H9 (cell line): ENCODE data around the gene NR2F1-AS1. TPM values are rescaled to one million over a fixed set of nuclear protein-coding genes. Genes with fewer than 3 reads are reported as not detected.

Experiments
- DNase-seq: peaks from one replicate; pipeline ENCODE4 v3.0.0-alpha.2; 2017
- H2AFZ ChIP-seq: one replicate; pipeline ENCODE4 v1.6.1; 2013; ENCODE audit warnings: mild to moderate bottlenecking, low read length, control low read depth, moderate library complexity
- H2AK5ac ChIP-seq: 2 replicates; pipeline ENCODE4 v1.6.1; 2013; ENCODE audit warnings: low read length, control low read depth, mixed read lengths; ENCODE audit not compliant: insufficient read length
- H2BK120ac ChIP-seq: one replicate; pipeline ENCODE4 v1.6.1; 2013; ENCODE audit warnings: low read depth, mild to moderate bottlenecking, low read length, control low read depth, inconsistent platforms; ENCODE audit not compliant: poor library complexity, severe bottlenecking
- H2BK12ac ChIP-seq: 2 replicates; pipeline ENCODE4 v1.6.1; 2013; ENCODE audit warnings: low read length, control low read depth, mixed read lengths, low read depth; ENCODE audit not compliant: insufficient read length
- H2BK15ac ChIP-seq: 2 replicates; pipeline ENCODE4 v1.6.1; 2013; ENCODE audit warnings: low read depth, low read length, control low read depth
- H2BK20ac ChIP-seq: one replicate; pipeline ENCODE4 v1.6.1; 2013; ENCODE audit warnings: low read depth, mild to moderate bottlenecking, low read length, control low read depth, inconsistent platforms; ENCODE audit not compliant: poor library complexity, severe bottlenecking
- H2BK5ac ChIP-seq: 2 replicates; pipeline ENCODE4 v1.6.1; 2013; ENCODE audit warnings: low read length, control low read depth, mixed read lengths; ENCODE audit not compliant: insufficient read length
- H3K14ac ChIP-seq: 2 replicates; pipeline ENCODE4 v1.6.1; 2013; ENCODE audit warnings: low read length, control low read depth; ENCODE audit not compliant: insufficient read depth
- H3K18ac ChIP-seq: 2 replicates; pipeline ENCODE4 v1.6.1; 2013; ENCODE audit warnings: low read depth, mild to moderate bottlenecking, mixed read lengths, low read length, control low read depth; ENCODE audit not compliant: insufficient read length
- H3K23ac ChIP-seq: 2 replicates; pipeline ENCODE4 v1.6.1; 2013; ENCODE audit warnings: low read length, control low read depth, mixed read lengths, low read depth; ENCODE audit not compliant: insufficient read length
- H3K23me2 ChIP-seq: 2 replicates; pipeline ENCODE4 v1.6.1; 2013; ENCODE audit warnings: low read depth, mild to moderate bottlenecking, mixed read lengths, low read length, control low read depth; ENCODE audit not compliant: insufficient read length, poor library complexity, severe bottlenecking
- H3K27ac ChIP-seq: 2 replicates; pipeline ENCODE4 v1.5.1; 2013; ENCODE audit warnings: low read length, control low read depth, mixed read lengths, low read depth; ENCODE audit not compliant: insufficient read length
- H3K27me3 ChIP-seq: 2 replicates; pipeline ENCODE4 v1.6.1; 2013; ENCODE audit warnings: low read length, control low read depth, inconsistent platforms; ENCODE audit not compliant: insufficient read depth
- H3K4ac ChIP-seq: 2 replicates; pipeline ENCODE4 v1.6.1; 2013; ENCODE audit warnings: low read depth, mild to moderate bottlenecking, control low read depth, inconsistent platforms, low read length, moderate library complexity
- H3K4me1 ChIP-seq: 2 replicates; pipeline ENCODE4 v1.6.1; 2013; ENCODE audit warnings: low read length, control low read depth, inconsistent platforms; ENCODE audit not compliant: insufficient read depth
- H3K4me2 ChIP-seq: 2 replicates; pipeline ENCODE4 v1.6.1; 2013; ENCODE audit warnings: low read length, control low read depth, mixed read lengths; ENCODE audit not compliant: insufficient read length, insufficient read depth
- H3K56ac ChIP-seq: 2 replicates; pipeline ENCODE4 v1.6.1; 2013; ENCODE audit warnings: low read depth, mild to moderate bottlenecking, mixed read lengths, low read length, control low read depth; ENCODE audit not compliant: insufficient read length
- H3K79me1 ChIP-seq: 2 replicates; pipeline ENCODE4 v1.6.1; 2013; ENCODE audit warnings: low read depth, mild to moderate bottlenecking, moderate library complexity, low read length, control low read depth, inconsistent platforms; ENCODE audit not compliant: insufficient read depth, poor library complexity, severe bottlenecking
- H3K79me2 ChIP-seq: 2 replicates; pipeline ENCODE4 v1.6.1; 2013; ENCODE audit warnings: low read length, control low read depth, inconsistent platforms; ENCODE audit not compliant: insufficient read depth
- H3K9ac ChIP-seq: 2 replicates; pipeline ENCODE4 v1.6.1; 2013; ENCODE audit warnings: low read length, control low read depth, mixed read lengths; ENCODE audit not compliant: insufficient read length; ENCODE audit errors: extremely low read depth
- H3K9me3 ChIP-seq: one replicate; pipeline ENCODE4 v1.6.1; 2013; ENCODE audit warnings: low read depth, low read length, inconsistent platforms; ENCODE audit not compliant: control insufficient read depth
- H3T11ph ChIP-seq: one replicate; pipeline ENCODE4 v1.6.1; 2013; ENCODE audit warnings: mild to moderate bottlenecking, low read length, control low read depth, inconsistent platforms
- H4K20me1 ChIP-seq: one replicate; pipeline ENCODE4 v1.6.1; 2013; ENCODE audit not compliant: control insufficient read depth, insufficient read length, insufficient read depth
- H4K5ac ChIP-seq: 2 replicates; pipeline ENCODE4 v1.6.1; 2013; ENCODE audit warnings: low read depth, mild to moderate bottlenecking, mixed read lengths, low read length, control low read depth; ENCODE audit not compliant: insufficient read length
- H4K8ac ChIP-seq: replicated peaks from 2 replicates; pipeline ENCODE4 v1.6.1; 2013; ENCODE audit warnings: low read length, control low read depth, mixed read lengths, low read depth; ENCODE audit not compliant: insufficient read length
- H4K91ac ChIP-seq: 2 replicates; pipeline ENCODE4 v1.6.1; 2013; ENCODE audit warnings: low read depth, mild to moderate bottlenecking, moderate library complexity, mixed read lengths, low read length, control low read depth; ENCODE audit not compliant: insufficient read length
- H3K27ac Mint-ChIP-seq, 3 experiments: 2 replicates in 2 of 3; 3 replicates in 1 of 3; pipeline ENCODE4 v1.8.0; 2020 to 2021; ENCODE audit warnings: mixed read lengths in 3 of 3, mild to moderate bottlenecking in 1 of 3, moderate library complexity in 1 of 3
- H3K27me3 Mint-ChIP-seq: 2 replicates; pipeline ENCODE4 v1.8.0; 2021; ENCODE audit warnings: low read depth, mild to moderate bottlenecking, moderate library complexity, mixed read lengths
- H3K36me3 Mint-ChIP-seq, 3 experiments: 2 replicates in 2 of 3; 3 replicates in 1 of 3; pipeline ENCODE4 v1.8.0; 2020 to 2021; ENCODE audit warnings: low read depth in 3 of 3, mixed read lengths in 3 of 3; ENCODE audit not compliant: insufficient read depth in 1 of 3
- H3K4me1 Mint-ChIP-seq, 2 experiments: 2 replicates each; pipeline ENCODE4 v1.8.0; 2020; ENCODE audit warnings: mixed read lengths in 2 of 2
- H3K4me3 Mint-ChIP-seq, 2 experiments: 2 replicates in 1 of 2; 3 replicates in 1 of 2; pipeline ENCODE4 v1.8.0; 2020 to 2021; ENCODE audit warnings: mild to moderate bottlenecking in 2 of 2, mixed read lengths in 2 of 2, moderate library complexity in 1 of 2
- H3K9me3 Mint-ChIP-seq, 2 experiments: 2 replicates in 1 of 2; 3 replicates in 1 of 2; pipeline ENCODE4 v1.8.0; 2020; ENCODE audit warnings: mild to moderate bottlenecking in 2 of 2, mixed read lengths in 2 of 2, moderate library complexity in 1 of 2
- WGBS: extraction: QIAGEN DNeasy Blood & Tissue Kit; methylation state at CpG from one replicate; pipeline ENCODE4 v1.1.7; 2013; ENCODE audit warnings: missing lambda C conversion rate, low lambda C conversion rate, mixed read lengths; ENCODE audit not compliant: insufficient read length; ENCODE audit errors: extremely low coverage; 5-methylcytosine and 5-hydroxymethylcytosine counted together
- total RNA-seq: library from RNA; stranded (reverse); gene quantifications from 2 replicates; pipeline ENCODE4 v1.2.1, GENCODE V29; 2021
- TF ChIP-seq, protein P1 (sequence below): fragments of 200-600 bp; sonication (generic); conservative IDR thresholded peaks from 3 replicates; pipeline ENCODE4 v1.8.0; 2021; ENCODE audit warnings: antibody characterized with exemption, mild to moderate bottlenecking

Gene NR2F1-AS1
- total RNA-seq, 1 experiment from 2014 or later, result 1.9 TPM

DNA sequence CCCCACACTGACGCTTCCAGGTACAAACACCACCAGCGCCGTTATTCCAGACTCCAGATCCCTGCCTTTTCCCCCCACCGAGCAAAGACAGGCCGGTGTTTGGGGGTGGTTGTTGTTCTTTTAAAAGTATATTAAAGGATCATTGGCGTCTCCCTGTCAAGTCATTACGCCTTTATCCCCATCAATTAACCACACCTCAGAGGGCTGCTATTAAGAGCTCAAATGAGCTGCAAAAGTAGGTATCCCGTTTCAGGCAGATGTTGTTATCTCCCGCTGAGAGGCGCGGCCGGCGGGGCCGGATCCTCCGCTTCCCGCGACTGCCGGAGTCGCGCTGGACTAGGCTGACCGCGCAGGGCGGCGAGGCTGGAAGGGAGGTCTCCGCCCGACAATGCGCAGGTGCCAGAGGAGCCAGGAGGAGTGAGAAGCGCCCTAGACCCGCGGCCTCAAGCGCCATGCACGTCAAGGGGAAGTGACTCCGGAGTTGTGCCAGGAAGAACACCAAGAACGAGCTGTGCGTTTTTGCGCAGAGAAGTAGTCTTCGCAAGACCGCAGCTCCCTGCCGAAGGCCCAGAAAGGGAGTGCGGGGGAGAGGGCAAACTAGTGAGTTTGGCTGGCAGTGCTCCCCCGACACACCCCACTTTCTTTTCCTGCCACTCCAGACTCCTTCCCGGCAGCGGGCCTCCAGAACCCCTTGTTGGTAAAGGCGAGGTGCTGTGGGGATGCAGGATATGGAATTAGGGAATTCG, 8.2 kb downstream of the NR2F1-AS1 start:
- peak; percentile 75 for DNase-seq
- Mint-ChIP-seq H3K9me3 (peaks cover 0 to 3% of the 10 kb centered on the region in 2 experiments; a peak in 3 of 5 replicates), H3K27me3 (peaks cover 2% of the 10 kb centered on the region; the same call in 1 of the 2 replicates), H3K4me3 (peak overlapping the region; percentile 39 to 64), H3K4me1 (peaks cover 34 to 45% of the 10 kb centered on the region in 2 experiments), H3K36me3 (no peaks in the 10 kb centered on the region), H3K27ac (no peak overlapping the region)
- Histone ChIP-seq H2AK5ac (no peak overlapping the region), H3K27me3 (peaks cover 83% of the 10 kb centered on the region), H3K23ac (no peak overlapping the region), H2BK12ac (no peak overlapping the region), H3K27ac (no peak overlapping the region), H2BK20ac (no peak overlapping the region), H3K9me3 (no peaks in the 10 kb centered on the region), H3K79me1 (no peaks in the 10 kb centered on the region), H3K79me2 (no peaks in the 10 kb centered on the region), H3K4me1 (peaks cover 3% of the 10 kb centered on the region; the same call in 1 of the 2 replicates), H2AFZ (no peak overlapping the region), H4K8ac (no peak overlapping the region), H3K18ac (no peak overlapping the region), H4K91ac (no peak overlapping the region), H3K56ac (no peak overlapping the region), H3K9ac (no peak overlapping the region), H3T11ph (no peak overlapping the region), H3K4me2 (peak overlapping the region; percentile 35), H2BK120ac (no peak overlapping the region), H3K23me2 (peaks cover 3% of the 10 kb centered on the region), H2BK5ac (no peak overlapping the region), H2BK15ac (no peak overlapping the region), H3K14ac (no peak overlapping the region; the same call in 1 of the 2 replicates), H4K20me1 (no peaks in the 10 kb centered on the region), H3K4ac (no peak overlapping the region), H4K5ac (no peak overlapping the region)
- TF ChIP-seq, protein P1, sequence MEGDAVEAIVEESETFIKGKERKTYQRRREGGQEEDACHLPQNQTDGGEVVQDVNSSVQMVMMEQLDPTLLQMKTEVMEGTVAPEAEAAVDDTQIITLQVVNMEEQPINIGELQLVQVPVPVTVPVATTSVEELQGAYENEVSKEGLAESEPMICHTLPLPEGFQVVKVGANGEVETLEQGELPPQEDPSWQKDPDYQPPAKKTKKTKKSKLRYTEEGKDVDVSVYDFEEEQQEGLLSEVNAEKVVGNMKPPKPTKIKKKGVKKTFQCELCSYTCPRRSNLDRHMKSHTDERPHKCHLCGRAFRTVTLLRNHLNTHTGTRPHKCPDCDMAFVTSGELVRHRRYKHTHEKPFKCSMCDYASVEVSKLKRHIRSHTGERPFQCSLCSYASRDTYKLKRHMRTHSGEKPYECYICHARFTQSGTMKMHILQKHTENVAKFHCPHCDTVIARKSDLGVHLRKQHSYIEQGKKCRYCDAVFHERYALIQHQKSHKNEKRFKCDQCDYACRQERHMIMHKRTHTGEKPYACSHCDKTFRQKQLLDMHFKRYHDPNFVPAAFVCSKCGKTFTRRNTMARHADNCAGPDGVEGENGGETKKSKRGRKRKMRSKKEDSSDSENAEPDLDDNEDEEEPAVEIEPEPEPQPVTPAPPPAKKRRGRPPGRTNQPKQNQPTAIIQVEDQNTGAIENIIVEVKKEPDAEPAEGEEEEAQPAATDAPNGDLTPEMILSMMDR, result no peak
- no CpG with 5 or more reads among the region's 45 CpGs for WGBS
